Osteoblast (primary cell): Measurements from ENCODE around the gene MKRN2OS. TPM values are rescaled to one million over a fixed set of nuclear protein-coding genes. Genes with fewer than 3 reads are reported as not detected.
A peak's percentile ranks its signal among the peaks of the same experiment; 100 is the strongest.
"Not testable (repeated sequence)": the region's sequence is repeated elsewhere in the genome, so short reads cannot be mapped to it uniquely, and the experiment has no call there.

Experiments used
- DNase-seq: peaks from one replicate; pipeline ENCODE4 v3.0.0; 2011; ENCODE audit warnings: low spot score, mixed read lengths; ENCODE audit not compliant: insufficient read length; ENCODE audit errors: missing footprints
- H2AFZ ChIP-seq: 2 replicates; pipeline ENCODE4 v1.6.0; 2011; ENCODE audit warnings: mild to moderate bottlenecking, low read length
- H3K27ac ChIP-seq: 2 replicates; pipeline ENCODE4 v1.5.1; 2011; ENCODE audit warnings: mild to moderate bottlenecking, low read depth, low read length, moderate library complexity
- H3K27me3 ChIP-seq: 2 replicates; pipeline ENCODE4 v1.6.0; 2012; ENCODE audit warnings: mild to moderate bottlenecking, control low read depth, inconsistent platforms, low read length, moderate library complexity; ENCODE audit not compliant: insufficient read depth
- H3K36me3 ChIP-seq: 2 replicates; pipeline ENCODE4 v1.5.1; 2011; ENCODE audit warnings: mild to moderate bottlenecking, low read length, control low read depth, moderate library complexity; ENCODE audit not compliant: insufficient read depth
- H3K4me1 ChIP-seq: 2 replicates; pipeline ENCODE4 v1.5.1; 2011; ENCODE audit warnings: mild to moderate bottlenecking, low read length, control low read depth, moderate library complexity; ENCODE audit not compliant: insufficient read depth
- H3K4me2 ChIP-seq: 2 replicates; pipeline ENCODE4 v1.6.0; 2011; ENCODE audit warnings: mild to moderate bottlenecking, low read length; ENCODE audit not compliant: insufficient read depth
- H3K4me3 ChIP-seq: fragments of 200-600 bp; sonication (generic); 3 replicates; pipeline ENCODE4 v1.5.1; 2012; ENCODE audit warnings: mild to moderate bottlenecking, low read length, inconsistent platforms; ENCODE audit not compliant: insufficient read depth
- H3K79me2 ChIP-seq: 2 replicates; pipeline ENCODE4 v1.6.0; 2012; ENCODE audit warnings: mild to moderate bottlenecking, low read length, control low read depth, inconsistent platforms; ENCODE audit not compliant: insufficient read depth
- H3K9me3 ChIP-seq: 2 replicates; pipeline ENCODE4 v1.5.1; 2011; ENCODE audit warnings: low read depth, low read length, control low read depth
- H4K20me1 ChIP-seq: 2 replicates; pipeline ENCODE4 v1.6.0; 2012; ENCODE audit warnings: mild to moderate bottlenecking, low read length, control low read depth; ENCODE audit not compliant: insufficient read depth
- CTCF ChIP-seq: IDR thresholded peaks from 2 replicates; pipeline ENCODE4 v1.5.1; 2011; ENCODE audit warnings: mild to moderate bottlenecking, low read depth, low read length, moderate library complexity; ENCODE audit errors: extremely low read depth
- total RNA-seq: library from RNA; depleted of rRNA; stranded (reverse); fragments of >200 nt; gene quantifications from 2 replicates; pipeline ENCODE4 v1.2.3, GENCODE V29; 2012

MKRN2OS gene
- total RNA-seq, 1 donor, result not detected

GRCh38 chr3:12549971-12550760 is 4.9 kb upstream of the MKRN2OS start:
- H4K20me1 ChIP-seq, result no peaks in the 10 kb centered on the region
- no peaks in the 10 kb centered on the region for H3K79me2 ChIP-seq
- peaks cover 5% of the 10 kb centered on the region for H3K27me3 ChIP-seq
- H2AFZ ChIP-seq, result peak overlapping the region; percentile 47
- peak overlapping the region; percentile 9 for H3K4me2 ChIP-seq
- no peaks in the 10 kb centered on the region for H3K4me1 ChIP-seq
- H3K9me3 ChIP-seq, result no peaks in the 10 kb centered on the region
- TF ChIP-seq CTCF, result no peak
- H3K36me3 ChIP-seq, result no peaks in the 10 kb centered on the region
- no peak overlapping the region for H3K27ac ChIP-seq
- no peak overlapping the region for H3K4me3 ChIP-seq
- DNase-seq, result no peak

DNA sequence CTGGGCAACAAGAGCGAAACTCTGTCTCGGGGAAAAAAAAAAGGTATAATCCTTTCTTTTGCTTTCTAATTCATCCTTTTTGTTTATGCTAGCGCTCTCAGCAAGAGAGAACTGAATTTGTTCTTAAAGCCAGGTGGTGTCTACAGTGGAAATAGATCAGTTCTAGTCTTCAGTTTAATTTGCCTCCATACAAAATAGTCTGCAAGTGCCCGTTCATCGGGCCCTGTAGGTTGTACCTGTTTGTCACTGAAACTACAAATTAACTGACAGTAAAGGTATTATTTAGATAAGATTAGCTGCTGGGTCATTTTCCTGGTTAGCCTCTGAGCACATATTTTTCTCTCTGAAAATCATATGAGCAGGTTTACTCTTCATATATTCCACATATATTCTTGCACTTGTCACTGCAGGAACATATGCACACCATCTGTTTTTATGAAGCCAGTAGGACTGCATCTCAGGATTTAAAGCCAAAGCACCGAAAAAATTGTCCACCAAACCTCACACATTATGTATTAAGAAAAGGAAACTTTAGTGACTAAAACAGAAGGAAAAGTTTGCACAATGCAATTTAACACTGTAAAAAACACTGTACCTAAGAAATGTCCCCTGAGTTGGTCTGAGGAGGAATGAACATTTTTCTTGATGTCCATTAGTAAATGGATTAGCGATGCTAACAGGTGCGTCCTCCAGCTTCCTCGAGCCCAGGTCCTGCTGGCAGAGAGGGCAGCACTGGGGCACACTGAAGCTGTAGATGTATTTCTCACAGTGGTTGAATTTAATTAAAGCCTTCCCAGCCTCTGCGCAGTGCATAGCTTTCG is 437 bp downstream of the MKRN2OS start:
- Histone ChIP-seq H3K79me2 (no peaks in the 10 kb centered on the region), H3K36me3 (no peaks in the 10 kb centered on the region), H2AFZ (no peak overlapping the region), H3K4me1 (no peaks in the 10 kb centered on the region), H4K20me1 (no peaks in the 10 kb centered on the region), H3K9me3 (no peaks in the 10 kb centered on the region), H3K27ac (no peak overlapping the region), H3K4me3 (no peak overlapping the region), H3K4me2 (no peak overlapping the region), H3K27me3 (peaks cover 1% of the 10 kb centered on the region)
- DNase-seq, result no peak
- no peak for TF ChIP-seq CTCF

GRCh38 chr3:12543497-12543896 is 1.8 kb downstream of the MKRN2OS start:
- not testable (repeated sequence) for H3K9me3 ChIP-seq, H3K27ac ChIP-seq, H3K4me2 ChIP-seq, H3K27me3 ChIP-seq, H3K36me3 ChIP-seq, H2AFZ ChIP-seq, H3K4me1 ChIP-seq, DNase-seq, H3K79me2 ChIP-seq, H4K20me1 ChIP-seq, H3K4me3 ChIP-seq

GRCh38 chr3:12541625-12542024 is 3.7 kb downstream of the MKRN2OS start:
- Histone ChIP-seq H3K27me3 (no peaks in the 10 kb centered on the region), H3K9me3 (no peaks in the 10 kb centered on the region), H3K36me3 (no peaks in the 10 kb centered on the region), H3K4me2 (no peak overlapping the region), H3K4me1 (no peaks in the 10 kb centered on the region), H3K4me3 (no peak overlapping the region), H4K20me1 (no peaks in the 10 kb centered on the region), H3K79me2 (no peaks in the 10 kb centered on the region), H3K27ac (no peak overlapping the region), H2AFZ (no peak overlapping the region)
- peak; percentile 19 for TF ChIP-seq CTCF
- no peak for DNase-seq
